Kidney capillary endothelial cell (primary cell): Measurements from ENCODE around the gene RTTN.
"Not testable (repeated sequence)": the region's sequence is repeated elsewhere in the genome, so short reads cannot be mapped to it uniquely, and the experiment has no call there.

Experiments used
- DNase-seq: peaks from one replicate; pipeline ENCODE4 v3.0.0-alpha.2; 2018; ENCODE audit warnings: low spot score

Gene RTTN

DNA sequence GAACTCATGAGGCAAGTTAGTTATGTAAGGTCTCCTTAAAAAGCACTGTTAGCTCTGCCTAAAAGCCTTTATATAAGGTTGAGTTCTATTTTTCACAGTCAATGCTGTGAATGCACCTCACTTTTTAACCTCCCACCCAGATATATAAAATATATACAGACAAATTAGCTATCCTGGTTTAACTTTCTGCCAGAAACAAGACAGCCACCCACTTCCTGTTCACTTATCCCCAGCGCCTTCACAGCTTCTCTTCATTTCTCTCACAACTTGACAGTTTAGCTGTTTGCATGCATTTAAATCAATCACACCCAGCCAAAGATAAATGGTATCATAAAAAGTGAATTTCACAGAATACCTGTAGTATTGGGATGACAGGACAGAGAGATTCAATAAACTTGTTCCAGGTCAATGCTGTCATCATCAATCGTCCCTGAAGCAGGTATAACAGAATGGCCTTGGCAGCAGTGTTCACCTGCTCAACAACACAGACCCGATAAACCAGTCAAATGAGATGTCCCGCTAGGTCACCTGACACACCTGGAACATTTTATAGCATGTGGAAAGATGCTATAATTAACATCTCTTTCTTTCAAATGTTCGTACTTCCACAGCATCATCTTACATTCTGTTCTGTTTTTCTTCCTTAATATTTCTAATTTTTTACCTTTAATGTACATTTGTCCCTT lies 55.7 kb downstream of the RTTN start:
- no peak for DNase-seq

DNA sequence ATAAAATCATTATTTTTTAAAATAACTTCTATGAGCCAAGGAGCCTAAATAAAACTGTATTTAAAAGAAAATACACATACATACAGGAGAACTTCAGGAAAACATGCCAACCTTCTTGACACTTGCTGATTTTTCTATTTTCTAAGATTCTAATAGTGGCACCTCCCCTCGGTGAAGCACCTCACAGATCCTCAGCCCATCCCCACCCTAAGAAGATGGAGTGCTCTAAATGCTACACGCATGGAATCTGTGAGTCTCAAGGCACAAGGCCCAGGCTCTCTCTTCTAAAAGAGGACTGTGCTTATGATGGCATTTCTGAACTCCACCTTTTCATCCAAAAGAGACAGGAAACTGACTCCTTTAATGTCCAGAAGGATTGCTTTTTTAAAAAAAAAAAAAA lies 56.3 kb downstream of the RTTN start:
- no peak for DNase-seq

DNA sequence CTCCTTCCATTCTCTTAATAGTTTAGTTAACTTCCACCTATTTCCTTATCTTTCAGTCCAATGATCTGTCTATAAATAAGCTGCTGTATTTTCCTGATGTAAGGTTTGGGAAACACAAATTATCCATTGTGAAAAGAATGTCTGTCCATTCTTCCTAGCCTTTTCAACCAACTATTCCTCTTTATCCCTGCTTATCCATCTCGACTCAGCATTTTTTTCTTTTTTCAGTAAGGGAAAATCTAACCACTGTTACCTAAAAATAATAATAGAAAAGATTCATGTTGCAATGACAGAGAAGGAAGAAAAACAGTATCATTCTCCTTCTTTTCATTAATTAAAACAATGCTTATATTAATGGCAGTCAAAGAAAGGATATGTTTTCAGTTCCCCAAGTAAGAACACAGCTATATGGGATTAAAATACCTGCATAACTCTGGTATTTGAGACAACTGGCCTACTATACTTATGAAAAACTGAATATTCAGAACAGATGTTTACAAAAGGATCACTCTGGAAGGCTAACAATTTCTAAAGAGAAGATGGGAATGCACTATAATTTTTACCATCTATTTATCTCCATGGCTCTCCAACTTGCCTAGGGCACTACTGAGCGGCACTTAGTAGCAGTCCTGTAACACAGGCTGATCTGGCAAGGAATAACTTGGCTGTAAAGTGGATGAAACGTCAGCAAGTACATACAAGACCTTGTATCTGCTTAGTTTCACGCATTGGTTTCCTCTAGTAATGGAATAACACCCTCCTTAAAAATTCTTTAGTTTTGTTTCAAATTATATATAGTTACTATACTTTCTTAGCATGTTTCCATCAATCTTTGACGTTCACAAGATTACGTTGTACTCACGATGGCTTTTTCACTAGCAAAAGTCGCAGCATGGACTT lies 57.2 kb downstream of the RTTN start:
- DNase-seq = no peak

DNA sequence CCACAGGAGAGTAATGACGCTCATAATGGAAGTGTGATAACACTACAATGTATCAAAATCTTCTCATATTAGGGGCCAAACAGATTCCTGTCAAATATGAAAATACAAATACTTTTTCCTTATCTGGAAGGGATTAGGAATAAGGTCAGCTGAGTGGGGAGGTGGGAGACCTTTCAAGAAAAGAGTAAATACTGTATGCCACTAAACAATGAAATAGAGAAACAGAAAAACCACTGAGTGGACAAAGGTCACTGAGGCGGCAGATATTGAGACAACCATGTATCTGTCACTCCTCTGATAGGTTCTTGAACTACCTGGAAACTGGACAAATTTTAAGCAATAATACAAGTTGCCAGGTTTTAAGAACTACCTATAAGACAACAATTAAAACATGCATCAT lies 59.3 kb downstream of the RTTN start:
- no peak for DNase-seq

DNA sequence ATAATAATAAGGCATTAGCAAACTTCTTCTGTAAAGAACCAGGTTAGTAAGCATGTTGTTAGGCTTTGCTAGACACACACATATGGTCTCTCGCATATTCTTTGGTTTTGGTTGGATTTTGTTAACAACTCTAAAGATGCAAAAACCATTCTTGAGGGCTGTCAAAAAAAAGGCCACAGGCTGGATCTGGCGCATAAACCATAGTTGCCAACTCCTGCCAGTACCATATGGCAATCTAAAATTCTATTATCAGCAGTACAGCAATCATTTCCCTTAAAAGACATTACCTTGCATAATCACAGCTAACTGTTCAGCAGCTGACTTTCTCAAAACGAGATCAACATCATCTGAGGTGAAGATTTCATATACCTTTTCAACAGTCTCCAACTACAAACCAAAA lies 63.5 kb downstream of the RTTN start:
- DNase-seq = no peak

DNA sequence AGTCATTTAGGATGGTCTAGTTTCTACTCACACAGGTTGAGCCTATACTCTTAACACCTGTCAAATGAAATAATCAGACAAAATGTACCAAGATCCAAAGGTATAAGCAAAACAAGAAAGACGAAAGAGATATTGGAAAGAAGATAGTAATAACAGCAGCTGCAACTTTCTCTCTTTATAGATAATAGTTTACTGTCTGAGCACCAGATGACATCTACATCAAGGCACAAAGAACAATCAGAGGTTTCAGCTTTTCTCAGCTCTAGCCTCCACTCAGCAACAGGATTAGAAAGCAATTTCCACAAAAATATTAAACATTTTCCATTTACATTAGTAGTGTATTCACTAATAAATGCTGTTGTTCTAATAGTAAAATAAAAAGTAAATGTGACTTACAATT lies 66.3 kb downstream of the RTTN start:
- DNase-seq = no peak

DNA sequence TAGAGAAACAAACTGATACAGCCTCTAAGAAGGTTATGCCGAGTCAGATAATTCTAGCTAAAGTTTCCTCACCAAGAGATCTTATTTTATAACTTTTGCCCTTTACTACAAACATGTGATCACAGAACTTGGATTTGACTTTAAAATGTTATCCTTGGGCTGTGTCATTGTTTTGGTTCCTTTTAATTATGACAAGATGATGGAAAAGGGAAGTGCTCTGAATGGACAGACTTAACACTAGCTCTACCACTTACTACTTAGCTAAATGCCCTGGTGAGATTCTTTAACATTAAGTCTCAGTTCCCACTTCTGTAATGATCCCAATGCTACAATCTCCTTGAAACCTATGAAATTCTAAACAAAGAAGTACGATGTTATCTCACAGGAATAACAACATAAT lies 69.9 kb downstream of the RTTN start:
- DNase-seq = no peak

DNA sequence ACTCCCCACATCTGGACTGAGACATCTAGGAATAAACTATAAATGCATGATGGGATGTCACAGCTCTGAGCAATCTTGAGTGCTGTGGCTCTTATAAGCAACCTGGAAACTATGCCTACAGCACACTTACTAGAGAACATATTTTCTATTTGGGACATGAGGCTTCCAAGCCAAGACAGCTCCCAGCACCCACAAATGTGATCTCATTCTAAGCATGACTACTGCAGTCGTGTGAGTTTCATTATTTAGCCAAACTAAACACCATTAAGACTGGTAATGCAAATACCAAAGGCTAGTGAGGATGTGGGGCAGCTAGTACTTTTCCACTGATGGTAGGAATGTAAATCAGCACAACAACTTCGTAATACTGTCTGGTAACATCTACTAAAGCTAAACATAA lies 72.5 kb downstream of the RTTN start:
- no peak for DNase-seq

DNA sequence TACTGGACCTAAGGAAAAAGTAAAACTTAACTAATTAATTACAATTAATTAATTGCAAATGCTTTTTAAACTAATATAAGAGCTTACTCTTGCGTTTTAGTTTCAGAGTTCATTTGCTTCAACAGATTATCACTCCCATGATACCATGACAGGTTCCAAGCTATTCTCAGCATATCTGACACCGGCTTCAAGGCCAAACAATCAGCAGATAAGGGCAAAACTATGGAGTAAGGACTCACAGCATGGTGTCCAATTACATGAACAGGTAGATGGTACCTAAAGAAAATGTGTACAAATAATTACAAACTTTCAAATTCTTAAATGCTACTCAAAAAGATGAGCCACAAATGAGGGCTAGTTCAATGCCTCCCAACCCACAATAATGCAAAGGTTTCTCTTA lies 77.2 kb downstream of the RTTN start:
- no peak for DNase-seq

DNA sequence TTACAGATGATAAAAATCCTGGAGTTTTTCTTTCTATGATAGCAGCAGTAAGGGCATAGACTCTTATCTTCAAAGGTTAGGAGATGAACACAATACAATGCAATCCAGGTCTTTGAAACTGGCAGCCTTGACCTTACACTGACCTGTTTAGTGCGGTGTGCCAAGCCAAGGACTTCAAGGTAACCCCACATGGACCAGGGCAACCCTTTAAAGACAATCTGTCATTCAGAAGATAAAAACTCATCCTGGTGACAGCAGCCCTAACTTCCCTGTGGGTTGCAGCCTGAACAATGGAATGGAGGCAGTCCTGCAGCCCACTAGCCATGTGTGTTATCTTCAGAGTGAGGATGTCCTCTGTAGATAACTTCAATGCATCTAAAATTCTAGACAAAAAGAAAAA lies 78.1 kb downstream of the RTTN start:
- no peak for DNase-seq

DNA sequence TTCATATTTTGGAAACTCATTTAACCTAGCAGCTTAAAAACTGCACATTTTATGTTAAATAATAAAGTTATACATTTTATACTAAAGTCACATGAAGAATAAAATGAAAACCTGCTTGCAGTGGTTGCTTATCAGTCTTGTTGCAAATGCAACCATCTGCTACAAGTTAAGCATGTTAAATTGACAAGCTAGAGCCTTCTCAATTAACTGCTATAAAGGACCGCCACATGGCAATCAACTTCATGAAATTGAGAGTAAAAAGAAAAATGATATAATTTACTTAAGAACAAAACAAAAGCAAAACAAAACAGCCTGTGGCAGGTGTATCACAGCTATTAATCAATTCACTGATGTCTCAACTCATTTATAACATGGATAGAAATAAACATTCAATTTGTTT lies 78.7 kb downstream of the RTTN start:
- no peak for DNase-seq

DNA sequence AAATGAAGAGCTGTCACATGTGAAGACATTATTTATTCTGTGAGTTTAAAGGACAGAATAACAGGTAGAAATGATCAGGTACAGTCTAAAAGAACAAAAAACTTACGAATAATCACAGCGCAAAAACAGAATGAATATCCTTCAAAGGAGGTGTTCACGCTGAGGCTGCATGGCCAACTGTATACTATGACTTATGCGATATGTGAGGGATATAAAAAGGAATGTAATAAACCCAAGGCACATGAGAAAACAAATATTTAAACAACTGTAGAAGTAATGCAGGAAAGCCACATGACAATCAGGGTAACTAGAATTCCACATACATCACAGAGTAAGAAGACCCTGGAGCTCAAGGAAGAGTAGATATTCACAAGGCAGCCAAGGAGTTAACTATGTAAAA lies 81.3 kb downstream of the RTTN start:
- DNase-seq = no peak

DNA sequence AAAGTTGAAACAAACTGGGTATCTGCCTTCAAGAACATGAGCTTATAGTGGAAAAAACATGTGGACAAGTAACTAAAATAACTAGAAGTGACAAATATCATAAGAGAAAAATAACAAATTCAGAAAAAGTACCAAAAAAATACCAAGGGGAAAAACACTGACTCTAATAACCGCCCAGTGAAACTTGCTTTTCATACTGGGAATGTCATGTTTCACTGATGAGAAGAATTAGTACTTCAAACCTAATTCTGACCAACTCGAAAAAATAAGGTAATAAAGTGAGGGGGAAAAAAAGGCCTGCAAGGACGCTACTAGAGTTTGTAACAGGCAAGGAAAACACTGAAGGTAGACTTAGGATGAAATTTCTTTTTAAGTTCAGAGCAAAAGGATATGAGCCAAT lies 83.6 kb downstream of the RTTN start:
- DNase-seq = no peak

DNA sequence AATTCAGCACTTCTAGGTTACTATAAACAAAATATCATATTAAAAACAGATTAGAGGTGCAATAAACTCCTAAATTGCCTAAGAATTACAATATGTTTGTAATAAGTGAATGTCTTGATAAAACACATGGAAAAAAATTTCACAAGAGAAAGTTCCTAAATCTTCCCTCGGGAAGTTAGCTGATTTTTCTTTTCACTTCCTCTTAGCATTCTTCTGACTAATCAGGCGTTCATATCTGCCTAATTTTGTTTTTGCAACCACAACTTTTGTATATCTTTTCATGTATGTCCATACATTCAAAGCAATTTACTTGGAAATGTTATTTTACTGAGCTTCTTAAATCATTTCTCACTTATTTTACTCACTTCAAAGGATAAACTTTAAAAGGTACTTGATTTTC lies 88.5 kb downstream of the RTTN start:
- DNase-seq = no peak

DNA sequence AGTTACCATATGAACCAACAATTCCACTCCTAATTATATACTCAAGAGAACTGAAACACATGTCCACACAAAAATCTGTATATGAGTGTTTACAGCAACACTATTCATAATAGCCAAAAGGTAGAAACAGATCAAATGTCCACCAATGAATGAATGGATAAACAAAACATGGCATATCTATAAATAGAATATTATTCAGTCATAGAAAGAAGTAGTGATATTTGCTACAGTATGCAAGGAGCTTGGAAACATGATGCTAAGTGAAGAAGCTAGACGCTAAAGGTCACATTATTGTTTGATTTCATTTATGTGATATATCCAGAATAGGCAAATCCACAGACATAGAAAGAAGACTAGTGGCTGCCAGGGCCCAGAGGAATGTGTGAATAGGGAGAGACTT lies 92.0 kb downstream of the RTTN start:
- no peak for DNase-seq

DNA sequence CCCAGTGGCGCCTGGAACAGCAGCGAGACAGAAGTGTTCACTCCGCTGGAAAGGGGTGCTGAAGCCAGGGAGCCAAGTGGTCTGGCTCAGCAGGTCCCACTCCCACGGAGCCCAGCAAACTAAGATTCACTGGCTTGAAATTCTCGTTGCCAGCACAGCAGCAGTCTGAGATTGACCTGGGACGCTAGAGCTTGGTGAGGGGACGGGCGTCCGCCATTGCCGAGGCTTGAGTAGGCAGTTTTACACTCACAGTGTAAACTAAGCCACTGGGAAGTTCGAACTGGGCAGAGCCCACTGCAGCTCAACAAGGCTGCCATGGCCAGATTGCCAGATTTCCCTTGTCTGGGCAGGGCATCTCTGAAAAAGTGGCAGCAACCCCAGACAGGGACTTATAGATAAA lies 94.8 kb downstream of the RTTN start:
- no peak for DNase-seq

DNA sequence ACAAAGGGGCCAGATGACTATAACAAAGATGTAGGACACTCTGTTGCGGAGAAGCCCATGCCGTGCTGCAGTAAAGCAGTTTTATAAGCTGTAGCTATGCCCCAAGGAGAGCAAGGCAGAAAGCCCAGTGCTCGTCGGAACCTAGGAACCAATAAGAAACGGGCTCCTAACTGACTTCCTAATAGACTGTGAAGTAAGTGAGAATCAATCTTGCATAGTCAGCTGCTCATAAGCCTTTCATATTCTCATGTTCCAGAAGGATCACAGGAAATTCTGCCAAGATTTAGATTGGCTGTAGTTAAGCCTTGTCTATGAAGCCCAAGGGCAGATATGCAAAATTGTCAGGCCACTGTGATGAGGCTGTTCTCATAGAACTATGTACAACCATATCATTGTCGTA lies 98.4 kb downstream of the RTTN start:
- no peak for DNase-seq

DNA sequence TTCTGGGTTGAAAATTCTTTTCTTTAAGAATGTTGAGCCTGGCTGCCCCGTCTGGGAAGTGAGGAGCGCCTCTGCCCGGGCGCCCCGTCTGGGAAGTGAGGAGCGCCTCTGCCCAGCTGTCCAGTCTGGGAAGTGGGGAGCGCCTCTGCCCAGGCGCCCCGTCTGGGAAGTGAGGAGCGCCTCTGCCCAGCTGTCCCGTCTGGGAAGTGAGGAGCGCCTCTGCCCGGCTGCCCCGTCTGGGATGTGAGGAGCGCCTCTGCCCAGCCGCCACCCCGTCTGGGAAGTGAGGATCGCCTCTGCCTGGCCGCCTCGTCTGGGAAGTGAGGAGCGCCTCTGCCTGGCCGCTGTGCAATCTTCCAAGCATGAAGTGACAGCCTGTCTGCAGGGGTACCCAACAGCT lies 102.6 kb downstream of the RTTN start:
- not testable (repeated sequence) for DNase-seq

DNA sequence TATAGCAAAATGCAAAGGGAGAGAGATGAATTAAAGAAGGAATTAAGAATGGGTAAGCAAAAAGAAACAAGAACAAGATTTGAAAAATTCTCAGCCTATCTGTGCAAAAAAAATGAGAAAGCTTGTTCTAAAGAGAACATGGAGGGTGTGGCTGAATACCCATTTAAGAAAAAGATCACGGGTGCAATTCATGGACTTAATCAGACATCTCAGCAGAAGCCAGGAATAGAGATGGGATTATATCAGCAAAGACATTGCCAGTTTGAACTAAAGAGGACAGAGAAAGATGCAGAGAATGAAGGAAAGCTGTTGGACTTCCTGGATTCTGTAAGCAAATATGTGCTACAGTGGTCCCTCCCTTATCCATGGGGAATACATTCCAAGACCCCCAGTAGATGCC lies 115.6 kb downstream of the RTTN start:
- DNase-seq = no peak

DNA sequence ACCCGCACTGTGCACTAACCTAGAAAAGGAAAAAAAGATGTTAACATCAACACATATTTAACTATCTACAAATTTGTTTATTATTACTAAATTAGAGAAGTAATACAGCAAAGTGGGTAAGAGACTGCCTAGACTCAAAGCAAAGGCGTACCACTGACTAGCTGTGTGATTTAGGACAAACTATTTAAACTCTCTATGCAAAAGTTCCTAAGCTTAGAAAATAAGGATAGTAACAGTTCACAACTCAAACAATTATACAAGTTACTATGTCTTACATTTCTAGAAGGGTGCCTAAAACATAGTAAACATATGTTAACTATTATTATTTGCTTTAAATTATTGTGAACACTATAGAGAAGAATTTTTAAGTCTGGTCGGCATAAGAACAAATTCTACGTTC lies 119.4 kb downstream of the RTTN start:
- DNase-seq = no peak

DNA sequence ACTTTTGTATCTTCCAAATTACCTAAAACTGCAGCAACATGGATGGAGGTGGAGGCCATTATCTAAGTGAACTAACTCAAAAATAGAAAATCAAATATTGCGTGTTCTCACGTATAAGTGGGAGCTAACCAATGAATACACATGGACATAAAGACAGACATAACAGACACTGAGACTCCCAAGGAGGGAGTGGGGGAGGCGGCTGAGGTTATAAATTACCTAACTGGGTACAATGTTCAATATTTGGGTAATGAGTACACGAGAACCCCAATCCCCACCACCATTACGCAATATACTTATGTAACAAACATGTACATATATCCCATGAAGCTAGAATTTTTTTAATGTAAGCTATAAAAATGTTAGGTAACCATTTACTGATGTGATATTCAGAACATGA lies 119.8 kb downstream of the RTTN start:
- no peak for DNase-seq

DNA sequence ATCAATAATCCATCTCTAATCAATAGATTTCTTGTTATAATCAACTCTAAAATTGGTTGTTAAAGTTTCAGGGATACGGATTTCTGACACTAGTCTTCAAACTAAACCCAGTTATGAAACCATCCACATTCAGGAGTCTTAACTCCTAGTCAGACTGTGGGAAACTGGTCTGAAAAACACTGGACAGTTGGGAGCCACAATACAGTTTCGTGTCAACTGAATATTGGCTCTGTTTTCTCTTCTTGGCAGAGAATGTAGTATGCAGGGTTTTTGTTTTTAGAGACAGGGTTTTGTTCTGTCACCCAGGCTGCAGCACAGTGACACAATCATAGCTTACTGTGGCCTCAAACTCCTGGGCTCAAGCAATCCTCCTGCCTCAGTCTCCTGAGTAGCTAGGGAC lies 123.1 kb downstream of the RTTN start:
- no peak for DNase-seq

DNA sequence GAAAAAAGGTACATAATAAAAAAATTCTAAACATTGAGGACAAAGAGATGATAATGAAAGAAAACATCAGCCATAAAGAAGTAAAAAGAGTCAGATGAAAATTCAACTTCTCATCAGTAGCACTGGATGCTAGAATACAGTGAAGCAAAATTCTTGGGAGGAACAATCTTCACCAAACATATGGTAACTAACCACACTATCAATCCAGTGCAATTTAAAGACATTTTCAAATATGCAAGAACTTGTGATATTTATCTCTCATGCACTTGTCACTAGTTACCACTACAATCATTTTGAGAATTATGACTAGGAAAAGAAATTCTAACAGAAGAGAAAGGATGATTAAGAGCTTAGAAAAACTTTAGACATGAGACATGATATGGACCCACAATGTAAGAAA lies 127.4 kb downstream of the RTTN start:
- no peak for DNase-seq

DNA sequence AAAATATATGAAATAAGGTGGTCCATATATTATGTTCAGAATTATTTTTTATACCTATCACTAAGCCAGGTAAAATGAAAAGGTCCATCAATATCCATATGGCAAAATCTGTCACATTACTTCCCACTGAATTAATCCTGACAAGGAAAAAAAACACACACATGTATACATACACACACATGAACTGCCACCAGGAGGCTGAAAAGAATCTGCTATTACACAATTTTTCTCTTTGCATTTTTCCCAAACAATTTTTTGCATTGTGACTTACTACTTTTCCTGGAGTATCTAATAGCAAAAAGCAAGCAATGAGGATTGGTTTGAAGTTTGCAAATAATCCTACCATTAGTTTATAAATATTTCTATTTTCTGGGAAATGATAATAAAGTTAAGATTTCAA lies 129.6 kb downstream of the RTTN start:
- DNase-seq = no peak
